H1 (cell line): ENCODE measurements around the gene SENP1. TPM values are rescaled to one million over a fixed set of nuclear protein-coding genes. Genes with fewer than 3 reads are reported as not detected.

Experiments
- ASH2L ChIP-seq: fragments of 200-600, 300-600 bp; sonication (generic); IDR thresholded peaks from one replicate; pipeline ENCODE4 v1.7.1; 2017; ENCODE audit warnings: low read length
- CTCF ChIP-seq, 3 experiments: IDR thresholded peaks; 1 replicate in 2 of 3; 2 replicates in 1 of 3; pipeline versions ENCODE4 v1.5.1 to v1.6.1; 2011; ENCODE audit warnings: low read length in 3 of 3, mild to moderate bottlenecking in 3 of 3, inconsistent platforms in 2 of 3, low read depth in 1 of 3, moderate library complexity in 1 of 3; ENCODE audit not compliant: insufficient read depth in 1 of 3; ENCODE audit errors: control extremely low read depth in 1 of 3
- MAX ChIP-seq: IDR thresholded peaks from 2 replicates; pipeline ENCODE4 v1.6.1; 2012; ENCODE audit warnings: inconsistent platforms
- SP1 ChIP-seq: IDR thresholded peaks from 2 replicates; pipeline ENCODE4 v1.6.1; 2011; ENCODE audit warnings: low read depth, low read length
- YY1 ChIP-seq: IDR thresholded peaks from 2 replicates; pipeline ENCODE4 v1.6.1; 2011; ENCODE audit warnings: low read depth, mild to moderate bottlenecking, low read length
- polyA plus RNA-seq, 7 experiments: library from polyadenylated mRNA; depleted of rRNA in 3 of 7; stranded (reverse) in 5 of 7; unstranded in 2 of 7; fragments of >200 nt in 5 of 7; fragments of 200-250 nt in 2 of 7; gene quantifications; 1 replicate in 5 of 7; 2 replicates in 1 of 7; 4 replicates in 1 of 7; pipeline versions ENCODE4 v1.2.1 to v1.2.3, GENCODE V29; 2011 to 2013; ENCODE audit warnings: missing spikeins in 2 of 7, mixed read lengths in 2 of 7
- total RNA-seq: library from RNA; stranded (reverse); fragmentation: NEBNext Ultra II Directional; extraction: Animal tissue kit (Norgen Biotek cat#: 25700); gene quantifications from 2 replicates; pipeline ENCODE4 v1.2.1, GENCODE V29; 2021

The SENP1 gene
- total and polyA plus RNA-seq, 2 of the 8 experiments (the other 6 are each of a cell fraction or from before 2014, with no cell fraction given): 14.2 to 31.5 TPM

- TF ChIP-seq CTCF (IDR thresholded peaks at IDR 0.05; ENCODE audit: control extremely low read depth in 1 of 3, insufficient read depth in 1 of 3, low read depth in 1 of 3, low read length in 3 of 3) (no peak), YY1 (no peak), SP1 (no peak), MAX (no peak), ASH2L (no peak)
Measured at GRCh38 chr12:48067250-48067938, 38.5 kb downstream of the SENP1 start (continued).
